Activated CD4-positive, alpha-beta T cell treated with anti-CD3 and anti-CD28 coated beads, Interleukin-2, amount 10 ng/mL, durations not matched to agents 24 days and 14 days (primary cell): Measurements from ENCODE around the gene CD6. TPM values are rescaled to one million over a fixed set of nuclear protein-coding genes. Genes with fewer than 3 reads are reported as not detected.
"Not testable (repeated sequence)": the region's sequence is repeated elsewhere in the genome, so short reads cannot be mapped to it uniquely, and the experiment has no call there.

Source experiments
- DNase-seq: peaks from one replicate; pipeline ENCODE4 v3.0.0; 2022
- H3K27ac Mint-ChIP-seq: one replicate; pipeline ENCODE4 v1.8.0; 2022; ENCODE audit warnings: mild to moderate bottlenecking, mixed read lengths
- H3K27me3 Mint-ChIP-seq: one replicate; pipeline ENCODE4 v1.8.0; 2022; ENCODE audit warnings: mixed read lengths
- H3K36me3 Mint-ChIP-seq: one replicate; pipeline ENCODE4 v1.8.0; 2022; ENCODE audit warnings: low read depth, mild to moderate bottlenecking, mixed read lengths
- H3K4me1 Mint-ChIP-seq: one replicate; pipeline ENCODE4 v1.8.0; 2021; ENCODE audit warnings: mixed read lengths
- H3K4me3 Mint-ChIP-seq: one replicate; pipeline ENCODE4 v1.8.0; 2022; ENCODE audit warnings: mild to moderate bottlenecking, moderate library complexity, mixed read lengths
- H3K9me3 Mint-ChIP-seq: one replicate; pipeline ENCODE4 v1.8.0; 2021; ENCODE audit warnings: mixed read lengths
- intact Hi-C: fragments of 100-400 bp; cut with micrococcal nuclease; formaldehyde crosslinking; loops from one replicate; pipeline ENCODE4 v1.15.1; 2023
- total RNA-seq: library from RNA; stranded (reverse); gene quantifications from 2 replicates; pipeline ENCODE4 v1.2.3, GENCODE V29; 2022

CD6 gene
- total RNA-seq, 1 donor from 2014 or later: 421 TPM

DNA sequence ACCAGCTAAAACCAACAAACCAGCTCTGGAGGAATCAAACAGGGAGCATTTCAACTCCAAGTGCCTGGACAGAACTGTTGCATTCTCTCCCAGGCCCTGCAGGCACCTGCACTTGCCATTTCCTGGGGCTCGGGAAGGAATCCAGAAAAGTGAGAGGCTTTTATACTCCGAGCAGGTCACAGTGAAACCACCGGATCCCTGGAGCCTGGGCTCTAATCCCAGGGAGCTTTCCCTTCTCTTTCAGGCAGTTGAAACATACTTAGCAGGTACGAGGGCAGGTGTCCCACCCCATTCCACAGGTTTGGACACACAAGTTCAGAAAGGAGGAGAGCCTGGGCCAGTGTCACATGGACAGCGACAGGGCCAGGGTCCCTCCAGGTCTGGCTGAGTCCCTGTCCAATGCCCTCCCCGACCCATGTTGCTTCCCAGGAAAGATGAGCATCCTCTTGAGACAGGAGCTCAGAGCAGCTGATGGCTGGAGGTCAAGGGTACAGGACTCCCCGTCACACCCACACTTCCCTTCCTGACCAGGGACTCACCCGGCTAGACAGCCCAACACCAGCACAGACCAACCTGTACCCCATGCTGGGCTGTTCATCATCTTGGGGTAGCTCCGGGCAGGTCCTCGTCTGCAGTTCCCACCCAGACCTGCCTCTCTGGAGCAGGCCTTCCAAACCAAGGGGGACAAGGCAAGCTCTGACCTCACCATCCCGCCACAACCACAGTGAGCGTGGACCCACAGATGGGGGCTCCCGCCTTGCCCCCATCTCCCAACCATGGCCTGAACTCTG is 80.9 kb downstream of the CD6 start:
- Mint-ChIP-seq H3K27me3 (no peaks in the 10 kb centered on the region), H3K36me3 (peaks cover 77% of the 10 kb centered on the region), H3K4me1 (peaks cover 73% of the 10 kb centered on the region), H3K9me3 (peaks cover 5% of the 10 kb centered on the region), H3K27ac (peak overlapping the region; percentile 92), H3K4me3 (no peak overlapping the region)
- intact Hi-C loops: no loop called here
- no peak for DNase-seq

DNA sequence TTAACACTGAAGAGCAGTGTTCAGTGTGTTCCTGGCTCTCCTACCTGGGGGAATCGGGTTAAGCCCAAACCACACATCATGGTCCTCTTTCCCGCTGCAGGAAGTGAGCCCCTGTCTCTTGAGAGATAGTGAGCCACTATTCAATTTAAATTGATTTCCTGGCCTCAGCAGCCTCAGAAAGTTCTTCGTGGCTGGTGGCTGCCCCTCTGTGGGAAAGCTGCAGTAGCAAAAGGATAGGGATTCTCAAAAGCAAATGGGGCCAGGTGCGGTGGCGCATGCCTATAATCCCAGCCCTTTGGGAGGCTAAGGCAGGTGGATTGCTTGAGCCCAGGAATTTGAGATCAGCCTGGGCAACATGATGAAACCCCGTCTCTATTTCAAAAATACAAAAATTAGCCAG is 81.7 kb downstream of the CD6 start:
- DNase-seq: no peak
- Mint-ChIP-seq H3K27ac (peak overlapping the region; percentile 92), H3K27me3 (no peaks in the 10 kb centered on the region), H3K4me1 (peaks cover 69% of the 10 kb centered on the region), H3K4me3 (no peak overlapping the region), H3K9me3 (peaks cover 5% of the 10 kb centered on the region), H3K36me3 (peaks cover 74% of the 10 kb centered on the region)
- intact Hi-C loops: no loop called here

DNA sequence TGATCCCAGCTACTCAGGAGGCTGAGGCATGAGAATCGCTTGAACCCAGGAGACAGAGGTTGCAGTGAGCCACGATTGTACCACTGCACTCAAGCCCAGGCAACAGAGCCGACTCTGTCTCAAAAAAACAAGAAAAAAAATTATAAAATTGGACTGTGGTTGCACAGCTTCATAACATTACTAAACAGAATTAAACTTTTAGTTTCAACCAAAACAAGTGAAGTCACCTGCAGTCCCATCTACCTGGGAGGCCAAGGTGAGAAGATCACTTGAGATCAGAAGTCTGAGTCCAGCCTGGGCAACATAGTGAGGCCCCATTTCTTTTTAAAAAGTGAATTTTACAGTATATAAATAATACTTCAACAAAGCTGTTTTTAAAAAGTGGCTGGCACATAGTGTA is 83.0 kb downstream of the CD6 start:
- no peak overlapping the region for H3K4me3 Mint-ChIP-seq
- H3K36me3 Mint-ChIP-seq: peaks cover 75% of the 10 kb centered on the region
- H3K27ac Mint-ChIP-seq: peak overlapping the region; percentile 92
- intact Hi-C loops: no loop called here
- peaks cover 69% of the 10 kb centered on the region for H3K4me1 Mint-ChIP-seq
- DNase-seq: no peak
- H3K9me3 Mint-ChIP-seq: peaks cover 5% of the 10 kb centered on the region
- H3K27me3 Mint-ChIP-seq: no peaks in the 10 kb centered on the region

GRCh38 chr11:61054927-61055562 is 83.6 kb downstream of the CD6 start:
- no peak for DNase-seq
- intact Hi-C loops: loop anchor here (1.0 kb wide), 1 partner anchor 13 kb away; no protein-coding TSS in a partner anchor
- H3K9me3 Mint-ChIP-seq: peaks cover 5% of the 10 kb centered on the region
- H3K4me3 Mint-ChIP-seq: peak overlapping the region; percentile 50
- H3K27me3 Mint-ChIP-seq: no peaks in the 10 kb centered on the region
- peak overlapping the region; percentile 92 for H3K27ac Mint-ChIP-seq
- H3K36me3 Mint-ChIP-seq: peaks cover 73% of the 10 kb centered on the region
- peaks cover 65% of the 10 kb centered on the region for H3K4me1 Mint-ChIP-seq

- peak overlapping the region; percentile 50 for H3K4me3 Mint-ChIP-seq
- H3K36me3 Mint-ChIP-seq: peaks cover 69% of the 10 kb centered on the region
- H3K4me1 Mint-ChIP-seq: peaks cover 65% of the 10 kb centered on the region
- H3K27ac Mint-ChIP-seq: peak overlapping the region; percentile 92
- peaks cover 4% of the 10 kb centered on the region for H3K9me3 Mint-ChIP-seq
- intact Hi-C loops: loop anchor here (1.0 kb wide), 1 partner anchor 13 kb away; no protein-coding TSS in a partner anchor
- H3K27me3 Mint-ChIP-seq: no peaks in the 10 kb centered on the region
- no peak for DNase-seq
Observed at GRCh38 chr11:61055776-61056175, 84.3 kb downstream of the CD6 start.

- intact Hi-C loops: no loop called here
- Mint-ChIP-seq H3K27me3 (peaks cover 3% of the 10 kb centered on the region), H3K4me1 (peaks cover 66% of the 10 kb centered on the region), H3K36me3 (peaks cover 66% of the 10 kb centered on the region), H3K27ac (peak overlapping the region; percentile 40), H3K4me3 (no peak overlapping the region), H3K9me3 (no peaks in the 10 kb centered on the region)
- DNase-seq: no peak
Observed at GRCh38 chr11:61056571-61056970, 85.1 kb downstream of the CD6 start.

DNA sequence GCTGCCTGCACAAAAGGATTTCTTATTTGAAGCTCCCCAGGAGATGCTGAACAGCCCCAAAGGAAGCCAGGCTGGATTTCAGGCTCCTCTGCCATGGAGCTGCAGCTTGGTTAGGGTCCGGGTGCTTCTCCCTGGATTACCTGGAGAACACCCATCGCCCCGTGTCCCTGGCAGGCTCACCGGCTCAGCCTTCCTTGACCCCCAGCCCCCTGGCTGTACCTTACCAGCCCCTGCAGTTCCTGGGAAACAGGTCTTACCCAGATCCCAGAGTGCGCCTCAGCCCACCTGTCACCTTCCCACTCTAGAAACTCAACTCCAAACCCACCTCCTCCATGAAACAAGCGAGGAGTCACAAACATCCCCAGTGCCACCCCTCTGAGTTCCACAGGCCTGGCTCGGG is 85.5 kb downstream of the CD6 start:
- no peaks in the 10 kb centered on the region for H3K9me3 Mint-ChIP-seq
- peaks cover 3% of the 10 kb centered on the region for H3K27me3 Mint-ChIP-seq
- DNase-seq: no peak
- peaks cover 69% of the 10 kb centered on the region for H3K36me3 Mint-ChIP-seq
- intact Hi-C loops: no loop called here
- H3K27ac Mint-ChIP-seq: peak overlapping the region; percentile 76
- no peak overlapping the region for H3K4me3 Mint-ChIP-seq
- peaks cover 70% of the 10 kb centered on the region for H3K4me1 Mint-ChIP-seq

DNA sequence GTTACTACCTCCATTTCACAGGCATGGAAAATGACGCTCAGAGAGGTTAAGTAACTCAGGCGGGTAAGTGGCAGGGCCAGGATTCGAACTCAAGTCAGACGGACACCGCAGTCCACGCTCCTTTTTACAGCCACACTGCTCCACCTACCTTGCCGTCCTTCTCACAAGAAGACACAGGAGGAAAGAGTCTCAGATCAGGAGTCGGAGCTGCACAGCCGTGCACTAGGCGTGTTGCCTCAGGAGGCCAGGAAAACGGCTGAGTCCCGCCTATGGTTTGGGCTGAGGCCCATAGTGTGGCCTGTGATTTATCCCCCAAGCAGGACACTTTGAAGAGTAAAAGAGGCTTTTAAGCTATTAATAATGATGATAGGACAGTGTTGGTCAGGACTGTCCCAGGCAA is 86.1 kb downstream of the CD6 start:
- peaks cover 3% of the 10 kb centered on the region for H3K27me3 Mint-ChIP-seq
- H3K4me3 Mint-ChIP-seq: peak overlapping the region; percentile 26
- no peak for DNase-seq
- no peaks in the 10 kb centered on the region for H3K9me3 Mint-ChIP-seq
- peaks cover 70% of the 10 kb centered on the region for H3K4me1 Mint-ChIP-seq
- H3K36me3 Mint-ChIP-seq: peaks cover 69% of the 10 kb centered on the region
- intact Hi-C loops: no loop called here
- H3K27ac Mint-ChIP-seq: peak overlapping the region; percentile 76

GRCh38 chr11:61058583-61059259 is 87.2 kb downstream of the CD6 start:
- no peaks in the 10 kb centered on the region for H3K9me3 Mint-ChIP-seq
- H3K27ac Mint-ChIP-seq: peak overlapping the region; percentile 72
- peaks cover 72% of the 10 kb centered on the region for H3K36me3 Mint-ChIP-seq
- DNase-seq: no peak
- peaks cover 68% of the 10 kb centered on the region for H3K4me1 Mint-ChIP-seq
- H3K27me3 Mint-ChIP-seq: peaks cover 3% of the 10 kb centered on the region
- intact Hi-C loops: no loop called here
- peak overlapping the region; percentile 57 for H3K4me3 Mint-ChIP-seq

- H3K27me3 Mint-ChIP-seq: peaks cover 3% of the 10 kb centered on the region
- no peak for DNase-seq
- H3K27ac Mint-ChIP-seq: peak overlapping the region; percentile 72
- intact Hi-C loops: no loop called here
- H3K9me3 Mint-ChIP-seq: no peaks in the 10 kb centered on the region
- H3K36me3 Mint-ChIP-seq: peaks cover 71% of the 10 kb centered on the region
- peak overlapping the region; percentile 29 for H3K4me3 Mint-ChIP-seq
- peaks cover 62% of the 10 kb centered on the region for H3K4me1 Mint-ChIP-seq
Observed at GRCh38 chr11:61059260-61059752, 87.8 kb downstream of the CD6 start.

DNA sequence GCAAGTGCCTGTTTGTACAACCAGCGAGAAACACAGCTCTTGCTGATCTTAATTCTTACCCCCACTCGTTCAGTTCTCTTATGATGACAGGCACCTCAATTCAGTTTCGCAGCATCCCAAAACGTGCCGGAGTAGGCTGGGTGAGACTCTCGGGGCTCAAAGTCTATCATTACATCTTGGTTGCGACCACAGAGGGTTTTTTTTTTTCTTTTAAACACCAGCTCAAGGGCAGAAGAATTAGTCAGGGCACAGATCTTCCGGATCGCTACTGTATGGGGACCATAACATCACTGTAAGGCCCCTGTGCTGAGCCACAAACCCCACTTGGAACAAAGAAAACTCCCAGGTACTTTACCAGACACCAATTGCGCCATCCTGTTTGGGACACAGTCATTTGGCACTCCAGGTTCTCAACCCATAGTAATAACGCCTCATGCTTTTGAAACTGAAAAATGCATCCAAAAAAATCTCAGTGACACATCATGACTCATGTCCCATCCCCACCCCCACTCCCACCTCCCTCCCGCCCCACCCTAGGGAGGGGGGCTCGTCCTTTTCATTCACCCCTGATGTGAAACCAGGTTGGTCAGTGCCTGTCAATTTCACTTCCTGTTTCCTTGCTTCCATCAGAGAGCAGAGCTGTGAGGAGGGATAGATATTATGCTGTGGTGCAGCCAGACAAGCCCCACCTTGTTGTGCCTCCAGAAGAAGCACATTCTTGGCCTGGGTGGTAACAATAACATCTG is 89.8 kb downstream of the CD6 start:
- H3K4me1 Mint-ChIP-seq: peaks cover 66% of the 10 kb centered on the region
- H3K27ac Mint-ChIP-seq: peak overlapping the region; percentile 91
- peak; percentile 91 for DNase-seq
- H3K36me3 Mint-ChIP-seq: peaks cover 74% of the 10 kb centered on the region
- H3K27me3 Mint-ChIP-seq: peaks cover 3% of the 10 kb centered on the region
- H3K9me3 Mint-ChIP-seq: no peaks in the 10 kb centered on the region
- intact Hi-C loops: loop anchor here (1.0 to 2.0 kb wide), 14 partner anchors 15 to 146 kb away; no protein-coding TSS in a partner anchor
- peak overlapping the region; percentile 73 for H3K4me3 Mint-ChIP-seq

- H3K36me3 Mint-ChIP-seq: peaks cover 70% of the 10 kb centered on the region
- intact Hi-C loops: no loop called here
- DNase-seq: no peak
Observed at GRCh38 chr11:61062181-61062930, 90.9 kb downstream of the CD6 start.

DNA sequence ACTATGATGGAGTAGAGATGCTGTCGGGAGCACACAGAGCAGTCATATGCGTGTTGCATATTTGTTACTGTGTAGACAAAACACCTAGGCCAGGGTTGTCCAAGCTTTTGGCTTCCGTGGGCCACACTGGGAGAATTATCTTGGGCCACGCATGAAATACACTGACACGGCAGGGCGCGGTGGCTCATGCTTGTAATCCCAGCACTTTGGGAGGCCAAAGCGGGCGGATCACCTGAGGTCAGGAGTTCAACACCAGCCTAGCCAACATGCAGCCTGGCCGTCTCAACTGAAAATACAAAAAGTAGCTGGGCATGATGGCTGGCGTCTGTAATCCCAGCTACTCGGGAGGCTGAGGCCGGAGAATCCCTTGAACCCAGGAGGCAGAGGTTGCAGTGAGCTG is 93.8 kb downstream of the CD6 start:
- H3K27me3 Mint-ChIP-seq, intact Hi-C loops, DNase-seq, H3K9me3 Mint-ChIP-seq: not testable (repeated sequence)
- peak overlapping the region; percentile 65 for H3K4me3 Mint-ChIP-seq
- H3K4me1 Mint-ChIP-seq: peaks cover 75% of the 10 kb centered on the region
- H3K36me3 Mint-ChIP-seq: peaks cover 72% of the 10 kb centered on the region
- H3K27ac Mint-ChIP-seq: peak overlapping the region; percentile 84

More at GRCh38 chr11:61062181-61062930, 90.9 kb downstream of the CD6 start:
- peak overlapping the region; percentile 72 for H3K4me3 Mint-ChIP-seq
- peaks cover 3% of the 10 kb centered on the region for H3K27me3 Mint-ChIP-seq
- H3K27ac Mint-ChIP-seq: peak overlapping the region; percentile 91
- peaks cover 69% of the 10 kb centered on the region for H3K4me1 Mint-ChIP-seq
- no peaks in the 10 kb centered on the region for H3K9me3 Mint-ChIP-seq
